Fibroblast of lung (primary cell): ENCODE data around the gene TMEM106C. TPM values are rescaled to one million over a fixed set of nuclear protein-coding genes. Genes with fewer than 3 reads are reported as not detected.
A peak's percentile ranks its signal among the peaks of the same experiment; 100 is the strongest.

Experiments used
- DNase-seq, 2 donors: peaks; one replicate each; pipeline versions ENCODE4 v3.0.0 to v3.0.0-alpha.2; 2010; ENCODE audit warnings: low read depth in 2 of 2
- H2AFZ ChIP-seq: 2 replicates; pipeline ENCODE4 v1.5.1; 2012; ENCODE audit warnings: low read length, control low read depth, inconsistent platforms
- H3K27ac ChIP-seq: 2 replicates; pipeline ENCODE4 v1.5.1; 2011; ENCODE audit warnings: low read length, control low read depth; ENCODE audit not compliant: insufficient read depth
- H3K27me3 ChIP-seq: 2 replicates; pipeline ENCODE4 v1.5.1; 2011; ENCODE audit warnings: mild to moderate bottlenecking, low read length; ENCODE audit not compliant: control insufficient read depth, insufficient read depth
- H3K36me3 ChIP-seq: 2 replicates; pipeline ENCODE4 v1.5.1; 2011; ENCODE audit warnings: low read length; ENCODE audit not compliant: control insufficient read depth, insufficient read depth
- H3K4me1 ChIP-seq: 2 replicates; pipeline ENCODE4 v1.5.1; 2011; ENCODE audit warnings: low read length; ENCODE audit not compliant: control insufficient read depth, insufficient read depth; ENCODE audit errors: extremely low read depth
- H3K4me2 ChIP-seq: 2 replicates; pipeline ENCODE4 v1.5.1; 2011; ENCODE audit warnings: low read length, control low read depth; ENCODE audit not compliant: insufficient read depth; ENCODE audit errors: extremely low read depth
- H3K4me3 ChIP-seq, 4 experiments: fragments of 200-600 bp in 1 of 4; sonication (generic) in 1 of 4; replicated peaks in 1 of 4; 2 replicates each; pipeline ENCODE4 v1.5.1; 2011 to 2016; ENCODE audit warnings: low read length in 4 of 4, low read depth in 3 of 4, mild to moderate bottlenecking in 3 of 4, control low read depth in 2 of 4, inconsistent platforms in 1 of 4, mixed read lengths in 1 of 4; ENCODE audit not compliant: insufficient read depth in 1 of 4; ENCODE audit errors: control extremely low read depth in 1 of 4
- H3K79me2 ChIP-seq: 2 replicates; pipeline ENCODE4 v1.5.1; 2012; ENCODE audit warnings: mild to moderate bottlenecking, low read length, inconsistent platforms; ENCODE audit not compliant: control insufficient read depth, insufficient read depth
- H3K9ac ChIP-seq: 2 replicates; pipeline ENCODE4 v1.5.1; 2011; ENCODE audit warnings: mild to moderate bottlenecking, low read length, control low read depth; ENCODE audit not compliant: insufficient read depth
- H3K9me3 ChIP-seq: 2 replicates; pipeline ENCODE4 v1.5.1; 2012; ENCODE audit warnings: low read depth, low read length; ENCODE audit not compliant: control insufficient read depth, insufficient read depth
- H4K20me1 ChIP-seq: 2 replicates; pipeline ENCODE4 v1.5.1; 2011; ENCODE audit warnings: low read length; ENCODE audit not compliant: control insufficient read depth, insufficient read depth; ENCODE audit errors: extremely low read depth
- CTCF ChIP-seq, 2 donors: IDR thresholded peaks in 1 of 2; conservative IDR thresholded peaks in 1 of 2; 1 replicate in 1 of 2; 2 replicates in 1 of 2; pipeline ENCODE4 v1.5.1; 2011 to 2012; ENCODE audit warnings: low read length in 2 of 2, control low read depth in 1 of 2, inconsistent platforms in 1 of 2, low read depth in 1 of 2, mild to moderate bottlenecking in 1 of 2
- EZH2 ChIP-seq: IDR thresholded peaks from 2 replicates; pipeline ENCODE4 v1.5.1; 2012; ENCODE audit warnings: low read length, control low read depth, mild to moderate bottlenecking; ENCODE audit errors: missing control alignments
- polyA plus RNA-seq, 2 donors: library from polyadenylated mRNA; depleted of rRNA in 1 of 2; stranded (reverse) in 1 of 2; unstranded in 1 of 2; fragments of >200 nt; gene quantifications; 2 replicates each; pipeline ENCODE4 v1.2.1, GENCODE V29; 2011 to 2012; ENCODE audit warnings: missing spikeins in 1 of 2
- total RNA-seq: library from RNA; depleted of rRNA; stranded (reverse); fragments of >200 nt; gene quantifications from 2 replicates; pipeline ENCODE4 v1.2.1, GENCODE V29; 2014

TMEM106C gene
- total and polyA plus RNA-seq, 2 donors (not counting 1 experiment from before 2014, with no cell fraction given): 85.0 to 91.7 TPM

DNA sequence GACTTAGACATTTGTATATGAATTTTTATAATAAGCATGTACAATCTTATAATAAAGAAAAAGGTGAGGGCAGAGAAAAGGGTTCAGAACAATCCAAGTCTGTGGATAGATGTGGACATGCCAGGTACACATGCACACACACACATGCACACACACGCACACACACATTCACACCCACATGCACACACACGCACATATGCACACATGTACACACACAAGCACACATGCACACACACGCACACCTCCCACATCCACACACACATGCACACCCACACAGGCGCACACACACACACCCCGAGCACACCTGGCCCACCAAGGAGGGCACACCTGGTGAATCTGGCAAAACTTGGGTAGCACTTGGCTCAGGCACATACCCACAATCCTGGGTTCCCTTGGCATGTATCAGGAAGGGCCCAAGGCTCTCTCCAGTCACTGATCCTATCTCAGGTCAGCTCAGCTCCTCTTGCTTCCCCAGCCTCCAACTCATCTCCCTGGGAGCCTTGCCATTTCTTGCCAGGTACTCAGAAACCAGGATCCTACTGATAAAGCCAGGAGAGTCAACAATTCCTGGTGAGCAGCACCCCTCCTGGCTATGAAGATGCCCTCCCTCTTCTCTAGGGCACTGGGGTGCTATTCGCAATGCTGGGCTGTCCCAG is 18.6 kb upstream of the TMEM106C start:
- Histone ChIP-seq H3K4me3 (no peak overlapping the region), H3K4me1 (peaks cover 14% of the 10 kb centered on the region), H3K79me2 (no peaks in the 10 kb centered on the region), H3K27ac (no peak overlapping the region), H4K20me1 (no peaks in the 10 kb centered on the region), H3K9me3 (no peaks in the 10 kb centered on the region), H3K9ac (no peak overlapping the region), H3K27me3 (no peaks in the 10 kb centered on the region), H3K4me2 (no peak overlapping the region), H2AFZ (no peak overlapping the region), H3K36me3 (no peaks in the 10 kb centered on the region)
- TF ChIP-seq EZH2 (no peak), CTCF (conservative IDR thresholded peaks at IDR 0.05 in 1 of 2, IDR thresholded peaks at IDR 0.05 in 1 of 2; ENCODE audit: low read depth in 1 of 2, low read length in 2 of 2) (no peak)
- DNase-seq: no peak

DNA sequence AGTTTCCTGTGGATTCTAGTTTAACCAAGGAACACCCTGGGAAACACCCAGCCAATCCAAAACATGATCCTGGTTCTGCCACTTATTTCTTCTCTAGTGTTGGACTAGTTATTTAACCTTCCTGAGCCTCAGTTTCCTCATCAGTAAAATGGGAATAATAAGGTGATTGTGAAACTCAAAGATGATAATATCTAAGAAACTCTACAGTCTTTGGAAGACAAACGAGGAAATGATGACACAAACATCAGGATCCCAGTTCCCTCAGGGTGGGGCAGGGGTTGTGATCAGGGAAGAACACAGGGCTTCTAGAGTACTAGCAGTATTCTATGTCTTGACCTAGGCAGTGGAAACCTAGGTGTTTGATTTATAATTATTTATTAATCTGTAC is 18.1 kb upstream of the TMEM106C start:
- Histone ChIP-seq H4K20me1 (no peaks in the 10 kb centered on the region), H2AFZ (no peak overlapping the region), H3K4me3 (no peak overlapping the region), H3K4me2 (no peak overlapping the region), H3K9me3 (no peaks in the 10 kb centered on the region), H3K9ac (no peak overlapping the region), H3K36me3 (no peaks in the 10 kb centered on the region), H3K27ac (no peak overlapping the region), H3K79me2 (no peaks in the 10 kb centered on the region), H3K4me1 (peaks cover 14% of the 10 kb centered on the region), H3K27me3 (no peaks in the 10 kb centered on the region)
- no peak for TF ChIP-seq EZH2
- TF ChIP-seq CTCF (conservative IDR thresholded peaks at IDR 0.05 in 1 of 2, IDR thresholded peaks at IDR 0.05 in 1 of 2; ENCODE audit: low read depth in 1 of 2, low read length in 2 of 2): no peak
- DNase-seq: no peak

GRCh38 chr12:47946413-47947323 is 16.7 kb upstream of the TMEM106C start:
- peak in 1 of 2 donors; percentile 17 for DNase-seq
- Histone ChIP-seq H3K4me3 (no peak overlapping the region), H3K4me2 (no peak overlapping the region)

More at GRCh38 chr12:47946413-47947323, 16.7 kb upstream of the TMEM106C start:
- Histone ChIP-seq H4K20me1 (no peaks in the 10 kb centered on the region), H3K9me3 (no peaks in the 10 kb centered on the region), H2AFZ (no peak overlapping the region), H3K36me3 (no peaks in the 10 kb centered on the region), H3K27ac (no peak overlapping the region), H3K79me2 (no peaks in the 10 kb centered on the region), H3K4me1 (peaks cover 14% of the 10 kb centered on the region), H3K9ac (no peak overlapping the region), H3K27me3 (peaks cover 5% of the 10 kb centered on the region)
- TF ChIP-seq EZH2: no peak
- no peak for TF ChIP-seq CTCF (conservative IDR thresholded peaks at IDR 0.05 in 1 of 2, IDR thresholded peaks at IDR 0.05 in 1 of 2; ENCODE audit: low read depth in 1 of 2, low read length in 2 of 2)
